Measurements from ENCODE around the gene SOHLH2.

Gene SOHLH2

DNA sequence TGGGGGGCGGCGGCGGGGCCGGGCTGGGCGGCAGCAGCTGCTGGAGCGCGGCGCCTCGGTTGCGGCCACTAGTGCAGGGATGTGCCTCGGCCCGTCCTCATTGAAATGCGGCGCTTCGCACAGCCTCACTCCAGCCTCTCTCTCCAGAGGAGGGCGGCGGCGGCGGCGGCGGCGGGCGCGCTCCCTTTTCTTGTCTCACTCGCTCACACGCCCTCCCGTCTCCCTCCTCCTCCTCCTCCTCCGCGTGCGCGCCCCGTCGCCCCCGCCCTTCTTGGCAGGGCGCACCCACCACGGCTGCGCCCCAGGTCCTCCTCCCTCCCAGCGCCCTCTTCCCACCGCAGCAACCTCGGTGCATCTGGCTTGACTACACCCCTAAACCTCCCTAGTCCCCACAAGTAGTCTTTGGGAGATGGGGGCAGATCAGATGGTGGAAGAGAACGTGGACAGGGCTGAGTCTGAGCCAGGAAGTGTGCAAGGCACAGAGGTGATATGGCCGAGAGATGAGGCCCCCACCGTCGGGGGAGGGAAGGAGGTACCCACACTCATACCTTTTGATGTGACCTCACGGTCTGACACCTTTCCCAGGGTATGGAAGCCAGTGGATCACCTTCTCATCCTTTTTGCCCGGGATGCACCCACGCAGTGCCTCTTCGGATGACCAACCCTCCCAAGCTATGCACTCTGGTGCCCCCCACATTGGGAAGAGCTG, 83.0 kb downstream of the SOHLH2 start, which contains the start of gene DCLK1:
Gene DCLK1 (minus strand): TSS at position 161 of the 709 bp plus-strand sequence.
- no peak for DNase-seq (ENCODE audit: low read depth)

DNA sequence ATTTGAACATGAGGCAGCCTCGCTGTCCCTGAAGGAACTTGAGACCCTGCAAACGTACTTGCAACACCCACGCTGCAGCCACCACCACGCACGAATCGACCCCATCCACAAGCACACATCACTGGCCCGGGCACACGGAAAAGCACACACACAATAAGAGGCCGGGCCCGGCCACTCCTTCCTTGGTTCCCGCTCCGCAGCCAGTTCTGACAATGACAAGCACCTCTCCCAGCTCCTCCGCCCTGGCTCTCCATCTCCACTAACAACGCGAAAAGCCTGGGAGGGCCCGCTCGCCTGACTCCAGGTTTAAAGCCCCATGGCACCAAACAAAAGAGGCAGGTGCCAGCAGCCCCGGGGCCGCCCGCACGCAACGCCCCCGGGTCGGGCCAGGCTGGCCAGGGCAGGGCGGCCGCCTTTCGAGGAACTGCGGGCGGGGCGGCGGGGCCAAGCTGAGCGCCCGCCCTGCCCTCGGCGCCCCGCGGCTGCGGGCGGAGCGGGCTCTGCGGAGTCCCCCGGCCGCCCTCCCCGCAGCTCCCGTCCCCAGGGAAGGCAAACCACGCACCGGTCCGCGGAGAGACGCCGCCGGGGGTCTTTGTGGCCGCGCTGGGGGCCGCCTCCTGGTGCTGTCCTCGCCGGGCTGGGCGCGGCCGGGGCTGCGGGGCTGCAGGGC, 83.7 kb downstream of the SOHLH2 start:
- no peak for DNase-seq (ENCODE audit: low read depth)

DNA sequence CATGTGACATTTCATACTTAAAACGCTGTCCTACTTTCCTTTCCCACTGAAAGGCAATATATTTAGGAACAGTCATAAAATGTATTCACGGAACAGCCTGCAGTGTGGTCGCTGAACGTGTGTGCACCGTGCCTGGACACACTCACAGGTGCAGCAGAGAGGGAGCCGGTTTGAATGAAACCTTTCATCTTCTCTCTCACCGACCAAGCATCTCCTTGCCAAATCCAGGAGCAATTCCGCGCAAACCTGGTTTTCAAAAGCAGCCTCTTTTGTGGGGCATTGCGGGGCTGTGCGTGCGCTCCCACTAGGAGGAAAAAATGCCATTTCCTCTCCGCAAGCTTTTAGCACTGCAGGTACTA, 84.2 kb downstream of the SOHLH2 start:
- DNase-seq (ENCODE audit: low read depth), result no peak

DNA sequence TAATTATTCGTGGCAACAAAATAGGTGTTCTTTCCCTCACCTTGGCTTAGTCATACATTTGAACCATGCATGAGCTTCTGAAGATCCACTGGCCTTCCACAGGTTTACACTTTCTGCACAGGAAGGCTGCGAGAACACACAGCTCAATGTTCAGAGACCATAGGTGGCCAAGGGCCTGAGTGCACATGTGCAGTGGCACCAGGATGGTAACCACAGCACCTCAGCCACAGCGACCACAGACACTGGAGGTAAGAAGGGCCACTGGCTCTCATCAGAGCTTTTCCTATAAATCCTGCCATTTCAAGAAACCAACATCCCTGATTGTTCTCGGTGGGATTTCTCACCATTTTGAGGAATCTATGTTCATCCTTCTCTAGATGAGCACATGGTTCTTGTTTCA, 84.8 kb downstream of the SOHLH2 start:
- DNase-seq (ENCODE audit: low read depth), result no peak

DNA sequence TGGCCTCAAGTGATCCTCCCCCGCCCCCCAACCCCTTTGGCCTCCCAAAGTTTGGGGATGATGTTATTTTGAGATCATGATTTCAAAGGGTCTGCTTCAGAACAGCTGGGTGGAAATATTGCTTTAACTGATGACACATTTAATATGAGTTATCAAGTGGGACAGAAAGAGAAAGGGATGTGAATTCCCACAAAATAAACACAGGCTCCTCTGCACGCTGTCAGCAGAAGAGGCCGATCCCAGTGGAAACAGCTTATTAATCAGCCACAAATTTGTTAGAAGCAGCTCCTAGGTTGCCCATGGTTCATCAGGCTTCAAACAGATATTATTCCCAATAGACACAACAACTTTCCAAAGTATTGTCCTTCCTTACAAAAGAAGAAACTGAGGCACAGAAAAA, 87.9 kb downstream of the SOHLH2 start:
- no peak for DNase-seq (ENCODE audit: low read depth)

DNA sequence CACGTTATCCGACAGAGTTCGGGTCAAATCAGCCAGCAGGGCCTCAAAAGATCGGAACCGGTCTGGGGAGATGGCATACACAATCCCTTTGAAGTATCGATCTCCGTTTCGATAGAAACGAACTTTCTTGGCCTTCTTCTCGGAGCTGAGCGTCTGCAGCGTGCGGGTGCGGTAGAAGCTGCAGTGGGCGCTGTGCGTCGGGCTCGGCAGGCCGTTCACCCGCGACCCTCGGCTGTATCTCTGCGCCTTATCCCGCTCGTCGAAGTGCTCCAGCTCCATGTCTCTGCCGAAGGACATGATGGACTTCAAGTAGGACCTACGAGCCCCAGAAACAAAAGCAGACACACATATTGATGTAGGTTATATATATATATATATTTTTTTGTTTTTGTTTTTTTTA, 88.5 kb downstream of the SOHLH2 start:
- DNase-seq (ENCODE audit: low read depth), result no peak

DNA sequence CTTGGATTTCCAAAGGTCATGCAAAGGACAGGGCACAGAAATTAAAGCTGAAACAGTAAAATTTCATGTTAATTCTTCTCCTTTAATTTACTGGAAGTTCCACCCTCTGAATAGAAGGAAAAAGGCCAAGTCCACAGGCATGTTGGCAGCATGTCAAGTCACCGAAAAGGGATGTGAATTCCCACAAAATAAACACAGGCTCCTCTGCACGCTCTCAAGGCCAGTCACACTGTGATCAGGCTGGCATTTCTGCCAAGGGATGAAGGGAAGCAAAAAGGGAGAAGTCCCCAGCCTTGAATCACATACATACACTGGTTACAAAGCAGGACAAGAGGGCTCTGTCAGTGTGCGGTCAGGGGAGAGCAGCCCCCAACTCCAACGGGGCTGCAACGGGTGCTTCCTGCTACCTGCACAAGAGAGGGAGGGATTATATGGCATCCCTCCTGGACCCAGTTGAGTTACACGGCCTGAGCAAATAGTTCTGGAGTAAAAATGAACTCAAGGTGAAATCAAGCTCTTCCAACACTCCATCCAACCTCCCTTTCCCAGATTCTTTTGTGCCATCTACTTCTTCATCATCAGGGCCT, 90.0 kb downstream of the SOHLH2 start:
- no peak for DNase-seq (ENCODE audit: low read depth)

All from CMK (cell line).